DND-41 (cell line): ENCODE results near the gene RGL3.
"Not testable (repeated sequence)": the region's sequence is repeated elsewhere in the genome, so short reads cannot be mapped to it uniquely, and the experiment has no call there.

Experiments
- CTCF ChIP-seq: IDR thresholded peaks from 2 replicates; pipeline ENCODE4 v1.5.1; 2012; ENCODE audit warnings: borderline replicate concordance, low read length, moderate library complexity, mild to moderate bottlenecking; ENCODE audit not compliant: poor library complexity, severe bottlenecking; ENCODE audit errors: extremely low read depth
- EZH2 ChIP-seq: IDR thresholded peaks from 3 replicates; pipeline ENCODE4 v1.6.1; 2012; ENCODE audit warnings: borderline replicate concordance, low read depth, mild to moderate bottlenecking, moderate library complexity, low read length, inconsistent platforms; ENCODE audit not compliant: severe bottlenecking

- not testable (repeated sequence) for TF ChIP-seq CTCF, EZH2
Observed at GRCh38 chr19:11433526-11433925, 14.4 kb upstream of the RGL3 start.
